ENCODE data around the gene MSANTD3.
A peak's percentile ranks its signal among the peaks of the same experiment; 100 is the strongest.
"Not testable (repeated sequence)": the region's sequence is repeated elsewhere in the genome, so short reads cannot be mapped to it uniquely, and the experiment has no call there.

Gene MSANTD3

GRCh38 chr9:100426530-100427365, at the start of gene MSANTD3:
TSS of gene MSANTD3 (plus strand) at chr9:100427143. CDS start at chr9:100441939, 14,796 bp downstream.
- peak; percentile 50 to 60 for DNase-seq

- no peak for DNase-seq
Observed at GRCh38 chr9:100379862-100380261, 47.1 kb upstream of the MSANTD3 start.

- not testable (repeated sequence) for DNase-seq
Observed at GRCh38 chr9:100392989-100393388, 34.0 kb upstream of the MSANTD3 start.

GRCh38 chr9:100394032-100394695, 32.8 kb upstream of the MSANTD3 start:
- DNase-seq, result no peak

GRCh38 chr9:100394816-100395215, 32.1 kb upstream of the MSANTD3 start:
- no peak for DNase-seq

- DNase-seq, result no peak
Observed at GRCh38 chr9:100396769-100397168, 30.2 kb upstream of the MSANTD3 start.

- no peak for DNase-seq
Observed at GRCh38 chr9:100397529-100398266, 29.2 kb upstream of the MSANTD3 start.

GRCh38 chr9:100401042-100401441, 25.9 kb upstream of the MSANTD3 start:
- no peak for DNase-seq

- DNase-seq, result no peak
Observed at GRCh38 chr9:100406962-100407361, 20.0 kb upstream of the MSANTD3 start.

- no peak for DNase-seq
Observed at GRCh38 chr9:100408546-100409175, 18.3 kb upstream of the MSANTD3 start.

- no peak for DNase-seq
Observed at GRCh38 chr9:100409176-100409556, 17.8 kb upstream of the MSANTD3 start.

GRCh38 chr9:100411472-100412283, 15.3 kb upstream of the MSANTD3 start:
- peak; percentile 85 to 91 for DNase-seq

GRCh38 chr9:100413839-100414420, 13.0 kb upstream of the MSANTD3 start:
- no peak for DNase-seq

GRCh38 chr9:100417815-100418214, 9.1 kb upstream of the MSANTD3 start:
- DNase-seq, result no peak

- no peak for DNase-seq
Observed at GRCh38 chr9:100419166-100419565, 7.8 kb upstream of the MSANTD3 start.

GRCh38 chr9:100421116-100421515, 5.8 kb upstream of the MSANTD3 start:
- DNase-seq, result not testable (repeated sequence)

- DNase-seq, result no peak
Observed at GRCh38 chr9:100425758-100426157, 1.2 kb upstream of the MSANTD3 start.

- no peak for DNase-seq
Observed at GRCh38 chr9:100426189-100426529, 784 bp upstream of the MSANTD3 start.

GRCh38 chr9:100427366-100428263, 672 bp downstream of the MSANTD3 start:
- peak in 1 of 2 experiments; percentile 1 for DNase-seq

GRCh38 chr9:100428871-100429654, 2.1 kb downstream of the MSANTD3 start:
- DNase-seq, result no peak
